RCC 7860 (cell line): ENCODE data around the gene KNL1.
"Not testable (repeated sequence)": the region's sequence is repeated elsewhere in the genome, so short reads cannot be mapped to it uniquely, and the experiment has no call there.

Experiments
- DNase-seq: peaks from one replicate; pipeline ENCODE4 v3.0.0-alpha.2; 2015; ENCODE audit warnings: low spot score
- FAIRE-seq: peaks from 2 replicates; lab custom pipeline; 2012; peaks lifted over from hg19 to GRCh38; lab: Jason Lieb, UNC

Gene KNL1

DNA sequence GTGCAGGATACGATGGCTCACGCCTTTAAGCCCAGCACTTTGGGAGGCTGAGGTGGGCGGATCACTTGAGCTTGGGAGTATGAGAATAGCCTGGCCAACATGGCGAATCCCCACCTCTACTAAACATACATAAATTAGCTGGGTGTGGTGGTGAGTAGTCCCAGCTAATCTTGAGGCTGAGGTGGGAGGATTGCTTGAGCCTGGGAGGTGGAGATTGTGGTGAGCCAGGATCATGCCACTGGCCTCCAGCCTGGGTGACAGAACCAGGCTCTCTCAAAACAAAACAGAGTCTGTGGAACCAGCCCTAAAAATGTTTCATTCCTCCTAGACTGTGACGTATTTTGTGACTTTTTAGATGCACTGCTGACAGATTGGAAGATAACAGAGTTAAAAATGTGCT is 66.6 kb downstream of the KNL1 start:
- DNase-seq (no peak), FAIRE-seq (no peak)

DNA sequence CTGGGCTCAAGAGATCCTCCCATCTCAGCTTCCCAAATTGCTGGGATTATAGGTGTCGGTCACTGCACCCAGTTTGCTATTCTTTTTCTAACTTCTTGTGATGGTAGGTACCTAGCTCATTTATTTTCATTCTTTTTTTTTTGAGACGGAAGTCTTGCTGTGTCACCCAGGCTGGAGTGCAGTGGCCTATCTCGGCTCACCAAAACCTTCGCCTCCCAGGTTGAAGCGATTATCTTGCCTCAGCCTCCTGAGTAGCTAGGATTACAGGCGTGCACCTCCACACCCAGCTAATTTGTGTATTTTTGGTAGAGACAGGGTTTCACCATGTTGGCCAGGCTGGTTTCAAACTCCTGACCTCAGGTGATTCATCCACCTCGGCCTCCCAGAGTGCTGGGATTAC is 70.9 kb downstream of the KNL1 start:
- DNase-seq, result no peak
- FAIRE-seq, result no peak

DNA sequence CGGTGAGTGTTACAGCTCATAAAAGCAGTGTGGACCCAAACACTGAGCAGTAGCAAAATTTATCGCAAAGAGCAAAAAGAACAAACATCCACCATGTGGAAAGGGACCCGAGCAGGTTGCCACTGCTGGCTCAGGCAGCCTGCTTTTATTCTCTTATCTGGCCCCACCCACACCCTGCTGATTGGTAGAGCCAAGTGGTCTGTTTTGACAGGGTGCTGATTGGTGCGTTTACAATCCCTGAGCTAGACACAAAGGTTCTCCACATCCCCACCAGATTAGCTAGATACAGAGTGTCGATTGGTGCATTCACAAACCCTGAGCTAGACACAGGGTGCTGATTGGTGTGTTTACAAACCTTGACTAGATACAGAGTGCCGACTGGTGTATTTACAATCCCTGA is 82.2 kb downstream of the KNL1 start:
- not testable (repeated sequence) for FAIRE-seq

DNA sequence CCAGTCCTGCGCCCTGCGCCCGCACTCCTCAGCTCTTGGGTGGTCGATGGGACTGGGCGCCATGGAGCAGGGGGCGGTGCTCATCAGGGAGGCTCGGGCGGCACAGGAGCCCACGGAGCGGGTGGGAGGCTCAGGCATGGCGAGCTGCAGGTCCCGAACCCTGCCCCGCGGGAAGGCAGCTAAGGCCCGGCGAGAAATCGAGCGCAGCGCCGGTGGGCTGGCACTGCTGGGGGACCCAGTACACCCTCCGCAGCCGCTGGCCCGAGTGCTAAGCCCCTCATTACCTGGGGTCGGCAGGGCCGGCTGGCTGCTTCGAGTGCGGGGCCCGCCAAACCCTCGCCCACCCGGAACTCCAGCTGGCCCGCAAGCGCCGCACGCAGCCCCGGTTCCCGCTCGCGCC is 82.9 kb downstream of the KNL1 start:
- not testable (repeated sequence) for DNase-seq, FAIRE-seq

More for the DNA sequence above, 82.2 kb downstream of the KNL1 start:
- not testable (repeated sequence) for DNase-seq

DNA sequence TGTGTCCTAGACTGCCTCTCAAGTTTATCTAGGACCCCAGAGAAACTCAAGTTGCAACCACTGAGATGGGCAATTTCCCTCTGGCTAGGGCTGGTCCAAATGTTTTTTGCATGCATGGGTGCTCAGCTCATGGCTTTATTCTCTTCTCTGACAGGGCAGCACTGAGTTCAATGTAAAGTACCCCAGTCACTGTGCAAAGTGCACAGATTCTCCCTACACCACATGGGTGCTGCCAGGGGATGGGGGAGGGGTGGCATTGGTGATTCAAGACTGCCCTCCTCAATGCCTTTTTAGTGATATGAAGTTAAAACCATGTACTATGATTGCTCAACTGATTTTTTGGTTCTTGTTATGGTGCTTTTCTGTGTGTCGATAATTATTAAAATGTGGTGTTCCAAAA is 86.1 kb downstream of the KNL1 start:
- DNase-seq (no peak), FAIRE-seq (no peak)

DNA sequence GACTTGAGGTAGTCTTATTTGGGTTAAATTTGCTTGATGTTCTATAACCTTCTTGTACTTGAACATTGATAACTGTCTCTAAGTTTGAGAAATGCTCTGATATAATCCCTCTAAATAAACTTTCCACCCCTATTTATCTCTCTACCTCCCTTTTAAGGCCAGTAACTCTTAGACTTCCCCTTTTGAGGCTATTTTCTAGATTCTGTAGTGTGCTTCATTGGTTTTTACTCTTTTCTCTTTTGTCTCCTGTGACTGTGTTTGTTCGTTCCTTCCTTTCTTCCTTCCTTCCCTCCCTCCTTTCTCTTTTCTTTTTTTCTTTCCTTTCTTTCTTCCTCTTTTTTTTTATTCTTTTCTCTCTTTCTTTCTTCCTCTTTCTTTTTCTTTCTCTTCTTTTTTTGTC is 86.9 kb downstream of the KNL1 start:
- FAIRE-seq, DNase-seq: not testable (repeated sequence)

DNA sequence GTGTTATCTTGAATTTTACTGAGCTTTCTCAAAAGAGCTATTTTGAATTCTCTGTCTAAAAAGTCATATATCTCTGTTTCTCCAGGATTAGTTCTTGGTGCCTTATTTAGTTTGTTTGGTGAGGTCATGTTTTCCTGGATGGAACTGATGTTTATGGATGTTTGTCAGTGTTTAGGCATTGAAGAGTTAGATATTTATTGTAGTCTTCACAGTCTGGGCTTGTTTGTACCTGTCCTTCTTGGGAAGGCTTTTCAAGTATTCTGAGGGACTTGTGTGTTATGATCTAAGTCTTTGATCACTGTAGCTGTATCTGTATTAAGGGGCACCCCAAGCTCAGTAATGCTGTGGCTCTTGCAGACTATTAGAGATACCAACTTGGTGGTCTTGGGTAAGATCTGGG is 90.3 kb downstream of the KNL1 start:
- FAIRE-seq (no peak), DNase-seq (no peak)

DNA sequence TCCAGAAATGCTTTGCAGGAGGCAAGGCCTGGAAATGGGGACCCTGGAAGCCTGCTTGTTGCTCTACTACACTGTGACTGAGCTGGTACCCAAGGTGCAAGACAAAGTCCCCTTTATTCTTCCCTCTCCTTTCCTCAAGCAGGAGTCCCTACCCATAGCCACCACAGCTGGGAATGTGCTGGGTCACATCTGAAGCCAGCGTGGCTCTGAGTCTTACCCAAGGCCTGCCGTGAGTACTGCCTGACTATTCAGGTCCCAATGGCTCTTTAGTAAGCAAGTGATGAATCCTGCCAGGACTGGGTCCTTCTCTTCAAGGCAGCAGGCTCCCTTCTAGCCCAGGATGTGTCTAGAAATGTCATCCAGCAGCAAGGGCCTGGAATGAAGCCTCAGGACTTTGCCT is 91.3 kb downstream of the KNL1 start:
- DNase-seq (no peak), FAIRE-seq (no peak)

DNA sequence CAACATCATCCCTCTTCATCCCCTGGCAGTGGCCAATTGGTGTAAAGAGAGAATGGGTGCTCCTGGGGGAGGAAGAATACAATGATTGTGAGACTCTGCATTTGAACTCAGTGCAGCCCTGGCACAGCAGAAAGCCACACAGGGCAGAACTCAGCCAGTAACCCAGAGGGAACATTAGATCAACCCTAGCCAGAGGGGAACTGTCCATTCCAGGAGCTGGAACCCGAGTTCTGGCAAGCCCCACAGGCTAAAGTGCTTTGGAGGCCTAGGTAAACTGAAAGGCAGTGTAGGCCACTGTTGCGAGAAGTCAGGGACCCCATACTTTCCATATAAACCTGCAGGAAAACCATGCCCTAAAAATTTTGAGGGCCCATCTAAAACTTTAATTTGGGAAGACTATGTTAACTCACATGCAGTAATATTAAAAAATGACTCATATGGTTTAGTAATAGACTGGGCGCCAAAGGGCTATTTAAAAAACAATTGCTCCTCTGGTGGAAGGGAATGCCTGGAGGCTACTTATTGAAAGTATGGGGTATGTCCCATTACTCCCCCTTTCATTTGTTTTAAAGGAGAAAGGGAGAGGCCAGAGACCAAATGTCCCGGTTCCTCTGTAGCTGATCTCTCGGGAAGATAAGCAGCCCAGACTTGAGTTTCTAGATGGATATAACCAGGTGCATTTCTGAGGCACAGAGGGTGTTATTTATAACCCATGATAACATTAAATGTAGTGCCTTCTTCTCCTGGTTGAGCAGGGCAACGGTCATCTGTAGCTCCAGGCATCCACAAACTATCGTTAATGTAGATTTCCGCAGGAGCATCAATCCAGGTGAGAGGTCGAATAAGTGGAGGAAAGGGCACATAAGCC is 95.1 kb downstream of the KNL1 start:
- DNase-seq (no peak), FAIRE-seq (no peak)

DNA sequence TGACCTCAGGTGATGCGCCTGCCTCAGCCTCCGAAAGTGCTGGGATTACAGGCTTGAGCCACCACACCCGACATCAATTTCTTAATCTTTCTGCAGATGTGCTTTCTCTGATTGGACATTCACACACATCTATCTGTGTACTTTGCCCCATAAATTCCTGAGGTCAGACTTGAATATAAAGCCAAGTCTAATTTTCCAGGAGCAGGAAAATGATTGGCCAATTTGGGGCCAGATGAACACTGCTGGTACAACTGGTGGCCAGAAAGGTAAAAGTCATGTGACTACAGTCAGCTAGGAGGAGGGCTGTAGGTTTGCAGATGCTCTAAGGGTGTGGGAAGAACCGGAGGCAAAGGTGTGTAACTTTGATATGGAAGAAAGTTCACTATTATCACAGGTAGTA is 97.7 kb downstream of the KNL1 start:
- no peak for DNase-seq
- no peak for FAIRE-seq

DNA sequence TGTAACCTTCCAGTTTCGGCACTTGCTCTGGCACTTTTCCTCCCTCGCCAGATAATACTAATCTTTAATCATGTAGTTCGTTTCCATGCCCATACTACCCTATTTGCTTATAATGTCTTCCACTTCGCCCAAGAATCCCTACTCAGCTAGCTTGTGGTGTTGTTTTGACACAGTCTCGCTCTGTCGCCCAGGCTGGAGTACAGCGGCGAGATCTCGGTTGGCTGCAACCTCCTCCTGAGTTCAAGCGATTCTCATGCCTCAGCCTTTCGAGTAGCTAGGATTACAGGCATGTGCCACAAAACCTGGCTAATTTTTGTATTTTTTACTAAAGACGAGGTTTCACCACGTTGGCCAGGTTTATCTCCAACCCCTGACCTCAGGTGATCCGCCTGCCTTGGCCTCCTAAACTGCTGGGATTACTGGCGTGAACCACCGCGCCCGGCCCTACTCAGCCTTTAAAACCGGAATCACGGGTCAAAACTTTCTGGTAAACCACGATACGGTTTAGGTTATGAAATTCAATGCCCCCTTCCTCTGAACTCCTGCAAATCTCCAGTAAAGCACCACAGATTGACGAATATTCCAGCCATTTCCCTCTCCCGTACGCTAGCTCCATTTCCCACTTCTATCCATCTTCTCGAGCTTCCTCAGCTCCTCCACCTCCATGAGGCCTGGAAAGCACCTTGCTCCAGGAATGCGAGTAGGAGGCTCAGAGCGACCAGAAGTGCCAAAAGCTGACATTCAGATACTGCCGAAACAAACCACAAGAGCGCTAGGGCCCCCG is 100.0 kb downstream of the KNL1 start:
- DNase-seq, result no peak
- no peak for FAIRE-seq

DNA sequence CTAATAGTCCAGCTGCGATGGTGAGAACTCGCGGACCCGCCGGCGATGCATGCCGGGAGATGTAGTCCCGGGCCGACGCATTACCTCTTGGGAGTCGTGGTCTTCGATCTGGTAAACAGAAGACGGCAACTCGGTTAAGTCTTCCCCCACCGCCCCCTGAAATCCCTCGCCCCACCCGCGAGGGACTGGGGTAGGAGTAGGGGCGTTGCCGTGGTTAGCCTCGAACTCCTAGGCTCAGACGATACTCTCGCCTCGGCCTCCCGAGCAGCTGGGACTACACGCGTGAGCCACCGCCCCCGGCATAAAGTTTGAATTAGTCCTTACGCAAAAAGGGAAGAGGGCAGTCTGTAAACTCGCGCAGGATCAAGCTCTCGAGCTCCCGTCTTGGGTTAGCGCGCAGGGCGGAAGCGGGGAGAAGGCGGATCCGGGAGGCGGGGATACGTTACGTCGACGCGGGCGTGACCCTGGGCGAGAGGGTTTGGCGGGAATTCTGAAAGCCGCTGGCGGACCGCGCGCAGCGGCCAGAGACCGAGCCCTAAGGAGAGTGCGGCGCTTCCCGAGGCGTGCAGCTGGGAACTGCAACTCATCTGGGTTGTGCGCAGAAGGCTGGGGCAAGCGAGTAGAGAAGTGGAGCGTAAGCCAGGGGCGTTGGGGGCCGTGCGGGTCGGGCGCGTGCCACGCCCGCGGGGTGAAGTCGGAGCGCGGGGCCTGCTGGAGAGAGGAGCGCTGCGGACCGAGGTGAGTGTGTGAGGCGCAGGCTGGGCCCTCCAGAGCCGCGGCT is 100.8 kb downstream of the KNL1 start, which contains the start of gene RAD51:
RAD51 (plus strand) TSS at position 487 of the 781 bp plus-strand sequence. CDS start 3,585 bp downstream, outside the sequence.
- no peak for FAIRE-seq
- peak; percentile 75 for DNase-seq

DNA sequence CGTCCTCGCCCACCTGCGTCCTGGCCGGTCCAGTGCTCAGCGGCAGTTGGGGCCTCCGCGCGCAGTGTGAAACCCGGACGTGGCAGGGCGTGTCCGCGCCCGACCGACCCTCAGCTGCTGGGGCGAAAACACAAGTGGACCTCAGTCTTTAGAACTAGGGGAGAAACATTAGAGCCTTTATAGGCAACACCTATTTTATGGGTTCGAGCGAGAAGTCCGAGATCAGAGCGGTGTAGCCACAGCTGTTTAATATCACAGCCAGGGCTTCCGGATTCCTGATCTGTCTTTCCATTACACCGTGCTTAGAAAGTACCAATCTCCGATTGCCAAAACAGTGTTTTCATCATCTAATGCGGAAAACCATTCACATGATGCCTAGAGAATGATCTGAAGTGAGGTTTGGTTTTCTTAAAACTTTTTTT is 101.4 kb downstream of the KNL1 start:
- DNase-seq (no peak), FAIRE-seq (no peak)

DNA sequence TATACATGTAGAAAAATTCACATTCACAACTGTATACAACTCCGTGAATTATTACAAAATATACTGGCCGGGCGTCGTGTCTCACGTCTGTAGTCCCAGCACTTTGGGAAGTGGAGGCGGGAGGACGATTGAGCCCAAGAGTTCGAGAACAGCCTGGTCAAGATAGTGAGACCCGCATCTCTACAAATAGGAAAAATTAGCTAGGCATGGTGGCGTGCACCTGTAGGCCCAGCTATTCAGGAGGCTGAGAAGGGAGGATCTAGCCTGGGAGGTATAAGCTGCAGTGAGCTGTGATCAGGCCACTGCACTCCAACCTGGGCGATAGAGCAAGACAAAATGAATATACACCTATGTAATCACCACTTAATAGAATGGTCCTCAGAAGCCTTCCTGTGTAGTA is 102.2 kb downstream of the KNL1 start:
- DNase-seq (no peak), FAIRE-seq (no peak)

DNA sequence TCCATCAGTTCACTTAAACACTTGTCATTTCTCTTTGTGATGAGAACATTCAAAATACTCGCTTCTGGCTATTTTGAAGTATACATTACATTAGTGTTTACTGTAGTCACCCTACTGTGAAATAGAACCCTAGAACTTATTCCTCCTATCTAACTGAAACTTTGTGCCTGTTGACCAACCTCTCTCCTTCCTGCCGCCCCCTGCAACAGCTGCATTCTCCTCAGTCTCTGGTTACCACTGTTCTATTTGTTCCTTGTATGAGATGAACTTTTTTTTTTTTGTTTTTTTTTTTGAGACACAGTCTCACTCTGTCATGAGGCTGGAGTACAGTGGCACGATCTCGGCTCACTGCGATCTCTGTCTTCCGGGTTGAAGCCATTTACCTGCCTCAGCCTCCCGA is 103.9 kb downstream of the KNL1 start:
- DNase-seq (no peak), FAIRE-seq (no peak)

DNA sequence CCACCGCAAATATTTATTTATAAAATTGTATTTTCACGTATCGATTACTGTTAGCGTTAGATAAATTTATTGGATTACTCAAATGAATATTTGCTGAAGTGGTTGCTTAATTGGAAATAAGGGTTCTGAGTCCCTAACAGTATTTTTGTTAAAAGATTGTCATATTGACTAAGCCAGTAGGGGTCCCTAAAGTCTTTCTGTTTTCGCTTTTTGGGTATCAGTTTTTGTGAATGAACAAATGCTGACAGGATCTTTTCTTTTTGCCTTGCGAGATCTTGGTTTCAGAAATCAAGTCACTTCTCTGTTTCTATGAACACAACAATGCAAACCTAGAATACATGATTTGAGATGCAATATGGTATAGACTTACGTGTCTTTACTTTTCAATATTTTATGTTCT is 108.0 kb downstream of the KNL1 start:
- DNase-seq (no peak), FAIRE-seq (no peak)

DNA sequence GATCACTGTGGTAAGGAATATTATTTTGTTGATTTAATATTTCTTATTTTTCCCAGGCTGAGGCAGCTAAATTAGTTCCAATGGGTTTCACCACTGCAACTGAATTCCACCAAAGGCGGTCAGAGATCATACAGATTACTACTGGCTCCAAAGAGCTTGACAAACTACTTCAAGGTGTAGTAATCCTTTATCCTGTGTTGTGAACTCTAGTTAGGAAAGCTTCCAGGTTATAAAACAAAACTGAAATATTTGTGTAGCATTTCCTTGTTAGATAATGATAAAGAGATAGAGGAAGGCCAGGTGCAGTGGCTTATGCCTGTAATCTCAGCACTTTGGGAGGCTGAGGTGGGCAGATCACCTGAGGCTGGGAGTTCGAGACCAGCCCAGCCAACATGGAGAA is 112.1 kb downstream of the KNL1 start:
- FAIRE-seq (no peak), DNase-seq (no peak)
